GM21360 (cell line): ENCODE measurements around the gene CDA.
"Not testable (repeated sequence)": the region's sequence is repeated elsewhere in the genome, so short reads cannot be mapped to it uniquely, and the experiment has no call there.

Experiments
- ATAC-seq: cut with Tn5 transposase; IDR thresholded peaks from one replicate; pipeline ENCODE4 v1.9.1; 2021; ENCODE audit warnings: mild to moderate bottlenecking, moderate library complexity; ENCODE audit not compliant: unreplicated experiment

Gene CDA

DNA sequence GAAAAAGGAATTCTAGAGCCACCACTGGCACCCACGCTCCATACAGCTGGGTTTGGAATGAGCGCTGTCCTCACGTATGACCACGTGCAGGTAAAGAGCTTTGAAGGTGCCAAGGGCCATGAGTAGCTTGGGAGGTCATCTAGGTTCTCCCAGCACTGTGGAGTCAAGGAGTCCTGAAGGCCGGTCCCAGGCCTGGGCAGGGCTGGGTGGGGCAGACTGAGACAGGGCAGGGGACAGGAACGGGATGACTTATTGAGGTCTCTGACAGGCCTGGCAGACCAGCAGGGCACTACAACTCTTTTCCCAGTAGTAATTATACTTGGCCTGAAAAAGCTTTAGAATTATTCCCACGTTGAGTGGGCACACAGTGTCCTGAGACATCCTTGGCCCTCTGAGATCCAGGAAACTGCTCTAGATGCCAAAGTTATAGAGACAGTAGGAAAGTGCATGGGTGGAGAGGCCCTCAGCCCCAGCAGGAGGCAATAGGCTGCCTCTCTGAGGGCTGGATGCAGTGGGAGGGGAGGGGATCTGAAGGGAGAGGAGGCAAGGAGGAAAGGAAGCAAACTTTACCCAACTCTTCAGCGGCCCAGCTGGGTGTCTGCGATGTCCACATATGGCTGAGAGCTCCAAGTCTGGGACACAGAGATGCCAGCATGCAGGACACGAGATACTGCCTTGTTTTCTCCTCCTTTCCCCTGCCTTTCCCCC is 1.8 kb upstream of the CDA start:
- ATAC-seq = no peak

- no peak for ATAC-seq
These were observed 1.2 kb upstream of the CDA start for GRCh38 chr1:20587661-20588053.

- no peak for ATAC-seq
These were observed 708 bp downstream of the CDA start for GRCh38 chr1:20589331-20590278.

GRCh38 chr1:20590306-20590777 is 1.4 kb downstream of the CDA start:
- no peak for ATAC-seq

GRCh38 chr1:20593756-20594155 is 4.9 kb downstream of the CDA start:
- ATAC-seq = no peak

DNA sequence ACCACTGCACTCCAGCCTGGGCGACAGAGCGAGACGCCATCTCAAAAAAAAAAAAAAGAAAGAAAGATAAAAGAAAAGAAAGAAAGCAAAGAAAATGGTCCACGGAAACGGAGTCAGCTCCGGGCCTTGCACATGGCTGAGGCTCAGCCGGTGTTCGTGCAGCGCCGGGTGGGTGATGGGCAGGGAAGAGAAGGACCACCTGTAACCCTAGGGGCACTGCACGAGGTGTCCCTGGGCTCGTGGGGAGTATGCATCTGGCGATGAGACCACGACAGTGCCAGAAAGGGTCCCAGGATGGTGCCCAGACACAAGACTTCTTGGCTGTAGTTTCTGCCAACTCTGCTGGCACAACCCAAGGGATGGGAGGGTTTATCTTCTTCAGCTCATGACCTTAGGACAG is 5.8 kb downstream of the CDA start:
- no peak for ATAC-seq

DNA sequence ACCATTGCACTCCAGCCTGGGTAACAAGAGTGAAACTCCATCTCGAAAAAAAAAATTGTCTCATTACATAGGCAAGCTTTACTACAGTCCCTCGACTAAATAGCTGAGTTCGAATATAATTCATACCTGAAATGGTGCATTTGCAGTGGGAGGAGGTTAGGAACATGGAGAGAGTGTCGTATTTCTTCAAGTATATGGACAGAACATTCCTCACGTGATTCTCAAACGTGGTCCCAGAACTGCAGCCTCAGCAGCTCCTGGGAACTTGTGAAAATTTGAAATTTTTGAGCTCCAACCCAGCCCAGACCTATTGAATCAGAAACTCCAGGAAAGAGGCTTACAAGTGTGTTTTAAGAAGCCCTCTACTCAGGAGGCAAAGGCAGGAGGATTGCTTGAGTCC is 7.2 kb downstream of the CDA start:
- ATAC-seq = no peak

GRCh38 chr1:20597650-20598049 is 8.8 kb downstream of the CDA start:
- no peak for ATAC-seq

DNA sequence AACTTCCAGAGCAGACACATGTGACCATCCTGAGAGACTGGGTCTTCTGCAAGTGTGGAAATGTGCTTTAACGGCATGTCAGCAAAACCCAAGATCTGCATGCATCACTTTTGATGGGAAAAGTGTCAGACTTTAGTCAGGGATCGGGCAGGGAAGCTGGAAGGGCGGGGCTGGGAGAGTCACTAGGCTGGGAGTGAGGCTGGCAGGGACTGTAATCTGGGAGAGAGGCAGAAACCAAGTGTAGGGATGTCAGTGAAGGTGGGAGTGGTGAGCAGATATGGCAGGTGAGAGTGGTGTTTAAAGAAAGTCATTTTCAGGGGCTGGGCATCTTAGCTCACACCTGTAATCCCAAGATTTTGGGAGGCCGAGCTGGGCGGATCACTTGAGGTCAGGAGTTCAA is 11.3 kb downstream of the CDA start:
- ATAC-seq = no peak

DNA sequence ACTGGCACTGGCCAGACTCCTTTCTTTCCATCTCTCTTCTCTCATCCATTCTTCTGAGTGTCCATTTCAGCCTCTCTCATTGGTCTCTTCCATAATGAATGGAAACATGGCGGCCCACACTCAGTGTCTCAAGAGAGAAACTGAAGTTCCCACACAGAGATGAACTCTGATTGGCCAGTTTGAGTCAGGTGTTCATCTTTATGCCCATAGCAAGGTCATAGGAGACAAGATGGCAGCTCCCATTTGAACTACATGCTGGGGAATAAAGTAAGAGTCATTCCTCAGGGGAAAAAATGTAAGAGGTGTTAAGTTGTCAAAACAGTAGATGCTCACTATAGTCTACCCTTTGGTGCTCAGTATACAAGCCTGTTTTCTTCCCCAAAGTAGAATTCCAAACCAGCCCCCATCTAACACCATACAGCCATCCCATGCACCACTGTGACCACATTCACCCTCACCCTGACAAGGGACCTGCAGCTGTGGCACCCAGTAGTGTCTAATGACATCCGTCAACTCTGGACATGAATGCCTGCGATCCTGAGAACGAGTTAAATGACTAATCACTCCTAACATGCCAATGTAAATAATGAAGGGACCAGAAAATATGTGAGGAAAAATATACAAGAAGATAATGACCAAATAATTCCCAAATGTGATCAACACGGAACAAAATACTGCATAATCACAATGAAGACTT is 12.4 kb downstream of the CDA start:
- ATAC-seq = no peak

DNA sequence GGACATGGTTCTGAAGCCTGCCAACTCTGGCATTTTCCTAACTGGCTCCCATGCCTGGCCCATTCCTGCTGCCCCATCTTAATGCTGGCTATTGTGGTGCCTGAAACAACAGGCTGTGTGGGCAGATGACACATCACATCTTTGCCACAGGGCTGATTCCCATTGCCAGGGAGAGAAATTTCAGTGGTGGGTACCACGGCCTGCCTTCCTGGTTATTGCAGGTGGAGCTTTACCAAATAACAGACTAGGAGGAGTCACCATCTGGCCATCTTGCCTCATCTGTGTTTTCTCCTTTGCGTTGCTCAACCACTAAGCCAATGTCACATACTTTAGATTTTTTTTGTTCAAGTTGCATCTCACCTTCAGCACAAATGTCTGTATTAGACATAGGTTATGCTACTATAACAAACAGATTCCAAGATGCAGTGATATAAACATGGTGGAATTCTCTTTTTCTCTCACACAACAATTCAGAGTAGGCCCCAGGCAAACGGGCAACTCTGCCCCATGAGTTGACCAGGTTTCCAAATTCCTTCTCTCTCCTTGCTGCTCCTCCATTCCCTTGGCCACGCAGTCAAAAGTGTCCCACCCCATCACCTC is 14.1 kb downstream of the CDA start:
- no peak for ATAC-seq

- ATAC-seq = no peak
These were observed 14.9 kb downstream of the CDA start for GRCh38 chr1:20603504-20604464.

DNA sequence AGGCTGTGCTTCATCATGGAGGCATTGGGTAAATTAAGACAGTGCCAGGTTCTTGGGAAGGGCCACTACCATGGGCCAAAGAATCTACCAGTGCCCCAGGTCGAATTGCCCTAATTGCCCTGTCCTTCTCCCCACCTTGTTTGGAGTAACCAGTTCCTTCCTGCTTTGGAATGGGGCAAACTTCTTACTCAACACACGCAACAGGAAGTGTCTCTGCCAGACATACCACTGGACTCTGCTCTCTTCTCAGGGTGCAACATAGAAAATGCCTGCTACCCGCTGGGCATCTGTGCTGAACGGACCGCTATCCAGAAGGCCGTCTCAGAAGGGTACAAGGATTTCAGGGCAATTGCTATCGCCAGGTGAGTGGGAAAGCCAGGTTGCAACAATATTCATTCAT is 15.8 kb downstream of the CDA start:
- ATAC-seq = no peak

- ATAC-seq = not testable (repeated sequence)
These were observed 18.1 kb downstream of the CDA start for GRCh38 chr1:20606801-20607570.

DNA sequence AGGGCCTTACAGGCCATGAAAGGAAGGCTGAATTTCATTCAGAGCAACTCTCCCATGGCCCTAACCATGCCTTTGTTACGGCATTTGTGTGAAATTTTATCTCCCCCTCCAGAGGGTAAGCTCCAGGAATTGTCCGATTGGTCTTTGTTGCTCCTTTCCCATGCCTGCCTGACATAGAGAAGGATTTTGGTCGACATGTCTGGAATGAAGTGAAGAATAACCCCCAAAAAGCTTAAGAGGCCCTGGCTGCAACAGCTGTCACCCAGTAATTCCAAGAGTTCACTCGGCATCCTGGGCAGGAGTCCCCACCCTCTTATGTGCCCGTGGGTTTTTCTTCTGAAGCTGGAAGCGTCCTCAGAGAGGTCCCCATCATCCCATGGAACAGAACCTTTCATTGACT is 20.6 kb downstream of the CDA start:
- no peak for ATAC-seq

DNA sequence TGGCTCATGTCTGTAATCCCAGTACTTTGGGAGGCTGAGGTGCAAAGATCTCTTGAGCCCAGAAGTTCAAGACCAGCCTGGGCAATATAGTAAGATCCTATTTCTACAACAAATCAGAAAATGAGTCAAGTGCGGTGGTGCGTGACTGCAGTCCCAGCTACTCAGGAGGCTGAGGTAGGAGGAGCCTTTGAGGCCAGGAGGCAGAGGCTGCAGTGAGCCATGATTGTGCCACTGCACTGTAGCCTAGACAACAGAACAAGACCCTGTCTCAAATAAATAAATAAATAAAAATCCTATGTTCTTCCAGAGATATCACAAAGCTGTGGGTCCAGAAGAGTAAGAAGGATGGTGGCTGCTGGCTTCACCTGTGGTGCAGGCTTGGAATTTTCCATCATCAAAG is 22.1 kb downstream of the CDA start:
- no peak for ATAC-seq

- no peak for ATAC-seq
These were observed 22.8 kb downstream of the CDA start for GRCh38 chr1:20611652-20612051.

- ATAC-seq = no peak
These were observed 23.4 kb downstream of the CDA start for GRCh38 chr1:20612221-20612746.

DNA sequence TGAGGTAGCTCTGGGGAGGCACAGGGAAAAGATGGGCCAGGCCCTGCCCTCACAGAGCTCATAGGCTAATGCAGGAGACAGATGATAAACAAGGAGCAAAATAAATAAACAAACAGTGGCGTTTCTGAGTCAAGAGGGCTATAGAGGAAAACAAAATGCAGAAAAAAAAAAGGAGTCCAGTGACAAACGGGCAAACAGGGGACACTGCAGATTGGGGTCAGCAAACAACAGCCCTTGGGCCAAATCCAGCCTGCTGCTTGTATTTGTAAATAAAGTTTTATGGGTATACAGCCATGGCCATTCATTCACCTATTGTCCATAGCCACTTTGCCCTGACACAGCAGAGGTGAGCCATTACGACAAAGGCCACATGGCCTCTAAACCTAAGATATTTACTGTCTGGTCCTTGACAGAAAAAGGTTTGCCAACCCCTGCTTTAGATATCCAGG is 25.3 kb downstream of the CDA start:
- ATAC-seq = no peak
